K562 (cell line): ENCODE measurements around the gene CENPA. TPM values are rescaled to one million over a fixed set of nuclear protein-coding genes. Genes with fewer than 3 reads are reported as not detected.

ENCODE experiments used
- C11orf30 ChIP-seq: fragments of 450-650 bp; IDR thresholded peaks from 2 replicates; pipeline ENCODE4 v1.6.1; 2016; ENCODE audit warnings: low read depth, mild to moderate bottlenecking
- CAMTA2 ChIP-seq: fragments of 250-450 bp; sonication (Bioruptor Pico); conservative IDR thresholded peaks from 2 replicates; pipeline ENCODE4 v1.5.1; 2022
- E2F8 ChIP-seq: fragments of 450-650 bp; IDR thresholded peaks from 2 replicates; pipeline ENCODE4 v1.7.1; 2018; ENCODE audit warnings: mild to moderate bottlenecking, low read depth; ENCODE audit not compliant: partially characterized antibody
- ELF4 ChIP-seq: fragments of 450-650 bp; formaldehyde crosslinking; IDR thresholded peaks from 2 replicates; pipeline ENCODE4 v1.4.0; 2022; ENCODE audit warnings: missing genetic modification characterization
- HCFC1 ChIP-seq: IDR thresholded peaks from 2 replicates; pipeline ENCODE4 v1.6.1; 2012; ENCODE audit warnings: low read depth, low read length, improper control_type of control experiment
- MAZ ChIP-seq, 2 experiments: fragments of 450-650 bp in 1 of 2; sonication (generic) in 1 of 2; formaldehyde crosslinking; IDR thresholded peaks in 1 of 2; conservative IDR thresholded peaks in 1 of 2; 2 replicates each; pipeline versions ENCODE4 v1.4.0 to v1.5.0; 2020; ENCODE audit warnings: mild to moderate bottlenecking in 1 of 2, missing genetic modification reagents in 1 of 2
- MYC ChIP-seq, 2 experiments: fragments of 250-450 bp in 1 of 2; sonication (Bioruptor Pico) in 1 of 2; IDR thresholded peaks; 2 replicates each; pipeline versions ENCODE4 v1.5.1 to v1.6.1; 2012 to 2021; ENCODE audit warnings: low read depth in 2 of 2, borderline replicate concordance in 1 of 2, improper control_type of control experiment in 1 of 2, low read length in 1 of 2, mild to moderate bottlenecking in 1 of 2, moderate library complexity in 1 of 2
- NR2C2 ChIP-seq, 2 experiments: fragments of 200-800 bp in 1 of 2; sonication (Bioruptor generic) in 1 of 2; sonication (generic) in 1 of 2; formaldehyde crosslinking in 1 of 2; IDR thresholded peaks; 2 replicates each; pipeline versions ENCODE4 v1.6.1 to v1.8.0; 2016 to 2022; ENCODE audit warnings: mild to moderate bottlenecking in 1 of 2, missing compliant biosample characterization in 1 of 2, missing genetic modification characterization in 1 of 2, missing genetic modification reagents in 1 of 2
- PKNOX1 ChIP-seq: fragments of 450-650 bp; IDR thresholded peaks from 2 replicates; pipeline ENCODE4 v1.6.1; 2016
- POLR2AphosphoS2 ChIP-seq: IDR thresholded peaks from 2 replicates; pipeline ENCODE4 v1.6.1; 2012; ENCODE audit warnings: low read length, improper control_type of control experiment
- SAP30 ChIP-seq: fragments of 200-600 bp; sonication (generic); IDR thresholded peaks from 2 replicates; pipeline ENCODE4 v1.6.1; 2012; ENCODE audit warnings: borderline replicate concordance, low read depth, mild to moderate bottlenecking, moderate library complexity, low read length, control low read depth, inconsistent platforms; ENCODE audit not compliant: insufficient read depth, poor library complexity, severe bottlenecking
- XRCC5 ChIP-seq: fragments of 200-400 bp; formaldehyde crosslinking; IDR thresholded peaks from 2 replicates; pipeline ENCODE4 v1.6.1; 2017; ENCODE audit warnings: low read depth, mild to moderate bottlenecking, low read length
- polyA plus RNA-seq, 8 experiments: library from polyadenylated mRNA; depleted of rRNA in 4 of 8; stranded (reverse) in 5 of 8; unstranded in 3 of 8; fragments of >200 nt; fragmentation: Nextera tagmentation in 2 of 8; fragmentation: Illumina TruSeq in 1 of 8; extraction: Ambion mirVana in 2 of 8; extraction: Trizol in 1 of 8; gene quantifications; 2 replicates each; pipeline versions ENCODE4 v1.2.1 to v1.2.3, GENCODE V29; 2011 to 2014; ENCODE audit warnings: inconsistent platforms in 1 of 8, missing spikeins in 1 of 8
- total RNA-seq, 7 experiments: library from RNA; depleted of rRNA in 6 of 7; stranded (reverse); fragments of >200 nt in 6 of 7; fragmentation: Illumina TruSeq in 2 of 7; extraction: Trizol in 2 of 7; gene quantifications; 2 replicates each; pipeline versions ENCODE4 v1.2.1 to v1.2.3, GENCODE V29; 2011 to 2021; ENCODE audit warnings: low replicate concordance in 1 of 7
- TF ChIP-seq, protein P1 (sequence below): fragments of 250-450 bp; sonication (Bioruptor Pico); IDR thresholded peaks from 2 replicates; pipeline ENCODE4 v1.4.0; 2020; ENCODE audit warnings: mild to moderate bottlenecking
- TF ChIP-seq, protein P2 (sequence below): fragments of 450-650 bp; formaldehyde crosslinking; IDR thresholded peaks from 2 replicates; pipeline ENCODE4 v1.4.0; 2020; ENCODE audit warnings: mild to moderate bottlenecking, moderate library complexity
- TF ChIP-seq, protein P3 (sequence below): fragments of 200-800 bp; sonication (Bioruptor generic); IDR thresholded peaks from 2 replicates; pipeline ENCODE4 v1.6.1; 2017; ENCODE audit warnings: missing genetic modification characterization, missing compliant biosample characterization

CENPA gene
- total and polyA plus RNA-seq, 9 of the 15 experiments (the other 6 are each of a cell fraction or from before 2014, with no cell fraction given), result 11.3 to 61.7 (median 44.7) TPM

DNA sequence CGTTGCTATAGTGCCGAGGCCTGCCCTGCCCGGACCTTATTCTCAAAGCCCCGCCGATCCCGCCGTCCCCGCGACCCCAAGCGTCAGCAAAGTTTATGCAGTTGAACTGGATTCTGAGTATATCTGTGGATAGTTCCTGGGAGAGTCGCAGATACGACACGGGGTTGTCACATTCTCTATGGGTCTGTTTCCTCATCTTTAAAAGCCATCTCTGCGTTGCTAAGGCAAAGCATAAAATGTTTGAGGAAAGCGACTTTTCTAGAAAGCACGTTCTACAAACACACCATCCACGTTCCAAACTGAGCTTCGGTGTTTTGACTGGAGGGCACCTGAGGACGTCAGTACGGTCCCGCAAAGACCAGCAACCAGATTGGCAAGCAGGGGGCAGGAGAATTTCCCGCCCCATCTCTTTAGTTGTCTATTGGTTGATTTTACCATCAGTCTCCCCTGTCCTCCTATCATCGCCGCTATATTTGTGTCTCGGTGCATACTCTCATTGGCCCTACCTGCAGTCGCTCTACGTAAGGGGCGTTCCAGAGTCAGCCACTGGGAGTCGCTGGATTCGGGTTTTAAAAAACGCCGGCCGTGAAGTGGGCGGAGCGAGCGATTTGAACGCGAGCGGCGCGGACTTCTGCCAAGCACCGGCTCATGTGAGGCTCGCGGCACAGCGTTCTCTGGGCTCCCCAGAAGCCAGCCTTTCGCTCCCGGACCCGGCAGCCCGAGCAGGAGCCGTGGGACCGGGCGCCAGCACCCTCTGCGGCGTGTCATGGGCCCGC lies at the start of gene CENPA (continued):
- TF ChIP-seq E2F8 (peak; percentile 94), MAZ (CRISPR knock-in tag; conservative IDR thresholded peaks at IDR 0.05 in 1 of 2, IDR thresholded peaks at IDR 0.05 in 1 of 2) (peak in 1 of 2 experiments; percentile 21; a peak in 1 of 4 replicates), POLR2AphosphoS2 (peak; percentile 97), XRCC5 (0 out of 2 replicates have a peak, but pooled peaks have one; percentile 13), CAMTA2 (CRISPR knock-in tag) (no peak), NR2C2 (CRISPR knock-in tag; IDR thresholded peaks at IDR 0.05) (no peak), NR2C2 (tag; IDR thresholded peaks at IDR 0.05) (peak; percentile 57), PKNOX1 (peak; percentile 100), ELF4 (peak; percentile 26; the same call in 1 of the 2 replicates), C11orf30 (no peak), MYC (IDR thresholded peaks at IDR 0.05; ENCODE audit: low read depth, low read length) (peak; percentile 86), MYC (CRISPR knock-in tag; IDR thresholded peaks at IDR 0.05; ENCODE audit: borderline replicate concordance, low read depth) (peak; percentile 32; the same call in 1 of the 2 replicates), SAP30 (peak; percentile 80), HCFC1 (0 out of 2 replicates have a peak, but pooled peaks have one; percentile 4)
- TF ChIP-seq, protein P1, sequence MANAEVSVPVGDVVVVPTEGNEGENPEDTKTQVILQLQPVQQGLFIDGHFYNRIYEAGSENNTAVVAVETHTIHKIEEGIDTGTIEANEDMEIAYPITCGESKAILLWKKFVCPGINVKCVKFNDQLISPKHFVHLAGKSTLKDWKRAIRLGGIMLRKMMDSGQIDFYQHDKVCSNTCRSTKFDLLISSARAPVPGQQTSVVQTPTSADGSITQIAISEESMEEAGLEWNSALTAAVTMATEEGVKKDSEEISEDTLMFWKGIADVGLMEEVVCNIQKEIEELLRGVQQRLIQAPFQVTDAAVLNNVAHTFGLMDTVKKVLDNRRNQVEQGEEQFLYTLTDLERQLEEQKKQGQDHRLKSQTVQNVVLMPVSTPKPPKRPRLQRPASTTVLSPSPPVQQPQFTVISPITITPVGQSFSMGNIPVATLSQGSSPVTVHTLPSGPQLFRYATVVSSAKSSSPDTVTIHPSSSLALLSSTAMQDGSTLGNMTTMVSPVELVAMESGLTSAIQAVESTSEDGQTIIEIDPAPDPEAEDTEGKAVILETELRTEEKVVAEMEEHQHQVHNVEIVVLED (CRISPR knock-in tag), result peak; percentile 78
- TF ChIP-seq, protein P2, sequence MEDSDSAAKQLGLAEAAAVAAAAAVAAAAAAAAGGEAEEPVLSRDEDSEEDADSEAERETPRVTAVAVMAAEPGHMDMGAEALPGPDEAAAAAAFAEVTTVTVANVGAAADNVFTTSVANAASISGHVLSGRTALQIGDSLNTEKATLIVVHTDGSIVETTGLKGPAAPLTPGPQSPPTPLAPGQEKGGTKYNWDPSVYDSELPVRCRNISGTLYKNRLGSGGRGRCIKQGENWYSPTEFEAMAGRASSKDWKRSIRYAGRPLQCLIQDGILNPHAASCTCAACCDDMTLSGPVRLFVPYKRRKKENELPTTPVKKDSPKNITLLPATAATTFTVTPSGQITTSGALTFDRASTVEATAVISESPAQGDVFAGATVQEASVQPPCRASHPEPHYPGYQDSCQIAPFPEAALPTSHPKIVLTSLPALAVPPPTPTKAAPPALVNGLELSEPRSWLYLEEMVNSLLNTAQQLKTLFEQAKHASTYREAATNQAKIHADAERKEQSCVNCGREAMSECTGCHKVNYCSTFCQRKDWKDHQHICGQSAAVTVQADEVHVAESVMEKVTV (CRISPR knock-in tag), result no peak
- TF ChIP-seq, protein P3, sequence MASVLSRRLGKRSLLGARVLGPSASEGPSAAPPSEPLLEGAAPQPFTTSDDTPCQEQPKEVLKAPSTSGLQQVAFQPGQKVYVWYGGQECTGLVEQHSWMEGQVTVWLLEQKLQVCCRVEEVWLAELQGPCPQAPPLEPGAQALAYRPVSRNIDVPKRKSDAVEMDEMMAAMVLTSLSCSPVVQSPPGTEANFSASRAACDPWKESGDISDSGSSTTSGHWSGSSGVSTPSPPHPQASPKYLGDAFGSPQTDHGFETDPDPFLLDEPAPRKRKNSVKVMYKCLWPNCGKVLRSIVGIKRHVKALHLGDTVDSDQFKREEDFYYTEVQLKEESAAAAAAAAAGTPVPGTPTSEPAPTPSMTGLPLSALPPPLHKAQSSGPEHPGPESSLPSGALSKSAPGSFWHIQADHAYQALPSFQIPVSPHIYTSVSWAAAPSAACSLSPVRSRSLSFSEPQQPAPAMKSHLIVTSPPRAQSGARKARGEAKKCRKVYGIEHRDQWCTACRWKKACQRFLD (CRISPR knock-in tag), result peak; percentile 49; the same call in 1 of the 2 replicates
